GM12892 (cell line): ENCODE measurements around the gene ARID1B.

ENCODE experiments used
- POLR2A ChIP-seq: IDR thresholded peaks from 2 replicates; pipeline ENCODE4 v1.6.1; 2011; ENCODE audit warnings: low read depth, low read length, control low read depth
- POLR2AphosphoS5 ChIP-seq: IDR thresholded peaks from 2 replicates; pipeline ENCODE4 v1.6.1; 2011; ENCODE audit warnings: low read depth, low read length, control low read depth
- TAF1 ChIP-seq: IDR thresholded peaks from 2 replicates; pipeline ENCODE4 v1.6.1; 2011; ENCODE audit warnings: low read depth, mild to moderate bottlenecking, control low read depth, low read length, borderline replicate concordance

DNA sequence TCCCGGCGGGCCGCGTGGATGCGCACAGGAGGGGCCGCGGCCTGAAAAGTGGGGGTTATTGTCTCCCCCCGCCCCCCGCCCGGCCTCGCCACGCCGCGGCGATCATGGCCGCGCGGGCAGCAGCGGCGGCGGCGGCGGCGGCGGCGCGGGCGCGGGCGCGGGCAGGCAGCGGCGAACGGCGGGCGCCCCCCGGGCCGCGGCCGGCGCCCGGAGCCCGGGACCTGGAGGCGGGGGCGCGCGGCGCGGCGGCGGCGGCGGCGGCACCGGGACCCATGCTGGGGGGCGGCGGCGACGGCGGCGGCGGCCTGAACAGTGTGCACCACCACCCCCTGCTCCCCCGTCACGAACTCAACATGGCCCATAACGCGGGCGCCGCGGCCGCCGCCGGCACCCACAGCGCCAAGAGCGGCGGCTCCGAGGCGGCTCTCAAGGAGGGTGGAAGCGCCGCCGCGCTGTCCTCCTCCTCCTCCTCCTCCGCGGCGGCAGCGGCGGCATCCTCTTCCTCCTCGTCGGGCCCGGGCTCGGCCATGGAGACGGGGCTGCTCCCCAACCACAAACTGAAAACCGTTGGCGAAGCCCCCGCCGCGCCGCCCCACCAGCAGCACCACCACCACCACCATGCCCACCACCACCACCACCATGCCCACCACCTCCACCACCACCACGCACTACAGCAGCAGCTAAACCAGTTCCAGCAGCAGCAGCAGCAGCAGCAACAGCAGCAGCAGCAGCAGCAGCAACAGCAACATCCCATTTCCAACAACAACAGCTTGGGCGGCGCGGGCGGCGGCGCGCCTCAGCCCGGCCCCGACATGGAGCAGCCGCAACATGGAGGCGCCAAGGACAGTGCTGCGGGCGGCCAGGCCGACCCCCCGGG, 637 bp downstream of the ARID1B start:
- TF ChIP-seq POLR2AphosphoS5 (no peak; the same call in 1 of the 2 replicates), POLR2A (peak; percentile 20), TAF1 (no peak)
